GM12875 (cell line): ENCODE data around the gene ITM2B.

Experiments used
- H3K4me3 ChIP-seq: one replicate; pipeline ENCODE4 v1.5.1; 2011; ENCODE audit warnings: low read depth, low read length, control low read depth
- CTCF ChIP-seq: IDR thresholded peaks from 2 replicates; pipeline ENCODE4 v1.5.1; 2011; ENCODE audit warnings: low read depth, mild to moderate bottlenecking, control low read depth, inconsistent platforms, low read length, moderate library complexity, borderline replicate concordance; ENCODE audit not compliant: insufficient read depth

ITM2B gene

DNA sequence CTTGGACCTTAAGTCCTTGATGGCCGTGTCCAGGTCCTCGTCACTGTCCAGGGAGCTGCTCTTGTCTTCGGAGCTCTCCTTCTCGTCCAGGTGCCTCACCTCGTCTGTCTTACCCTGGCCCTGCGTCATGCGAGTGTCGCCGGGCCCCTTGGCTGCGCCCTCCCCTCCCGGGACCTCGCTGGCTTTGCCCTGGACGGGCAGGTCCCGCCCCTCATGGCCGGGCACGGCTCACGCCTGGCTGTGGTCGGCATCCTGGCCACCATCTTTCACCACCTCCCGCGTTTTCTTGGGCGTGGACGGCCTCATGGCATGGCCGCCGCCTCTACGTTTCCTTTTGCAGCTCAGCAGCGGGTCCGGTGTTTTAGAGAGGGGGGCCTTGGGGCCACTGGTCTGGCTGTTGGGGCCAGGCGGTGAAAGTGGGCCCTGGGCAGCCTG, 85.4 kb downstream of the ITM2B start:
- H3K4me3 ChIP-seq = no peak overlapping the region
- no peak for TF ChIP-seq CTCF

GRCh38 chr13:48318821-48319511, 86.0 kb downstream of the ITM2B start:
- no peak for TF ChIP-seq CTCF
- no peak overlapping the region for H3K4me3 ChIP-seq
